MM.1S (cell line): Measurements from ENCODE around the gene ZNF701.

Experiments used
- EZH2phosphoT487 ChIP-seq: fragments of 300-600 bp; sonication (generic); IDR thresholded peaks from 2 replicates; pipeline ENCODE4 v1.6.1; 2018; ENCODE audit warnings: antibody characterized with exemption, low read length
- TF ChIP-seq, protein P1 (sequence below): fragments of 300-600 bp; sonication (generic); IDR thresholded peaks from 2 replicates; pipeline ENCODE4 v1.5.1; 2016; ENCODE audit warnings: antibody characterized with exemption, low read length, mixed read lengths

DNA sequence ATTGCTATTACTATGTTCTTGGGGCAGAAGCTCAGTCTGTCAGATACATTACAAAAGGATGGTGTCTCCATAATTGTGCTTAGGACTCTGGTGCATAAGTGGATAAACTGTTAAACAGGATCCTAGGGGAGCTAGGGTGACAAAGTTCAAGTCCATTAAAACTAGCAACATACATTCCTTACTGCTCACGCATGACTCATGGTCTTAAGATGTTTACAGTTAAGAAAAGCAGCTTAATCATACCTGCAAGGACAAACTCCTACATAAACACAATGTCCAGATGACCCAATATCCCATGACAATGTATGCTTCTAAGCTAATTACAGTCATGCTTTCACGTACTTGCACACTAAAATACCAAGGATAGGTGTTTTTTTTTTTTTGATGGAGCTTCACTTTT is 3.5 kb upstream of the ZNF701 start:
- TF ChIP-seq, protein P1, sequence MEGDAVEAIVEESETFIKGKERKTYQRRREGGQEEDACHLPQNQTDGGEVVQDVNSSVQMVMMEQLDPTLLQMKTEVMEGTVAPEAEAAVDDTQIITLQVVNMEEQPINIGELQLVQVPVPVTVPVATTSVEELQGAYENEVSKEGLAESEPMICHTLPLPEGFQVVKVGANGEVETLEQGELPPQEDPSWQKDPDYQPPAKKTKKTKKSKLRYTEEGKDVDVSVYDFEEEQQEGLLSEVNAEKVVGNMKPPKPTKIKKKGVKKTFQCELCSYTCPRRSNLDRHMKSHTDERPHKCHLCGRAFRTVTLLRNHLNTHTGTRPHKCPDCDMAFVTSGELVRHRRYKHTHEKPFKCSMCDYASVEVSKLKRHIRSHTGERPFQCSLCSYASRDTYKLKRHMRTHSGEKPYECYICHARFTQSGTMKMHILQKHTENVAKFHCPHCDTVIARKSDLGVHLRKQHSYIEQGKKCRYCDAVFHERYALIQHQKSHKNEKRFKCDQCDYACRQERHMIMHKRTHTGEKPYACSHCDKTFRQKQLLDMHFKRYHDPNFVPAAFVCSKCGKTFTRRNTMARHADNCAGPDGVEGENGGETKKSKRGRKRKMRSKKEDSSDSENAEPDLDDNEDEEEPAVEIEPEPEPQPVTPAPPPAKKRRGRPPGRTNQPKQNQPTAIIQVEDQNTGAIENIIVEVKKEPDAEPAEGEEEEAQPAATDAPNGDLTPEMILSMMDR: no peak
- no peak for TF ChIP-seq EZH2phosphoT487
